Measurements from ENCODE around the gene IGSF22.

The IGSF22 gene

GRCh38 chr11:18704698-18705097, 21.3 kb downstream of the IGSF22 start:
- DNase-seq (ENCODE audit: low spot score) = no peak
- in situ Hi-C loops (cut with MboI; ENCODE audit: low sequenced_read_pairs, unreplicated experiment) = no loop called here
- TF ChIP-seq CTCF (IDR thresholded peaks at IDR 0.05; ENCODE audit: borderline replicate concordance, control extremely low read depth, extremely low read depth, insufficient read depth, missing control alignments) = no peak

GRCh38 chr11:18704045-18704645, 21.8 kb downstream of the IGSF22 start:
- no peak for TF ChIP-seq CTCF (IDR thresholded peaks at IDR 0.05; ENCODE audit: borderline replicate concordance, control extremely low read depth, extremely low read depth, insufficient read depth, missing control alignments)
- no peak for DNase-seq (ENCODE audit: low spot score)
- in situ Hi-C loops (cut with MboI; ENCODE audit: low sequenced_read_pairs, unreplicated experiment) = no loop called here

GRCh38 chr11:18703001-18703763, 22.8 kb downstream of the IGSF22 start:
- no peak for TF ChIP-seq CTCF (IDR thresholded peaks at IDR 0.05; ENCODE audit: borderline replicate concordance, control extremely low read depth, extremely low read depth, insufficient read depth, missing control alignments)
- no peak for DNase-seq (ENCODE audit: low spot score)
- in situ Hi-C loops (cut with MboI; ENCODE audit: low sequenced_read_pairs, unreplicated experiment) = no loop called here

- no peak for DNase-seq (ENCODE audit: low spot score)
- in situ Hi-C loops (cut with MboI; ENCODE audit: low sequenced_read_pairs, unreplicated experiment) = no loop called here
- no peak for TF ChIP-seq CTCF (IDR thresholded peaks at IDR 0.05; ENCODE audit: borderline replicate concordance, control extremely low read depth, extremely low read depth, insufficient read depth, missing control alignments)
Measured at GRCh38 chr11:18701614-18702216, 24.3 kb downstream of the IGSF22 start.

- TF ChIP-seq CTCF (IDR thresholded peaks at IDR 0.05; ENCODE audit: borderline replicate concordance, control extremely low read depth, extremely low read depth, insufficient read depth, missing control alignments) = no peak
- in situ Hi-C loops (cut with MboI; ENCODE audit: low sequenced_read_pairs, unreplicated experiment) = no loop called here
- no peak for DNase-seq (ENCODE audit: low spot score)
Measured at GRCh38 chr11:18700872-18701271, 25.1 kb downstream of the IGSF22 start.

GRCh38 chr11:18700375-18700774, 25.6 kb downstream of the IGSF22 start:
- in situ Hi-C loops (cut with MboI; ENCODE audit: low sequenced_read_pairs, unreplicated experiment) = no loop called here
- TF ChIP-seq CTCF (IDR thresholded peaks at IDR 0.05; ENCODE audit: borderline replicate concordance, control extremely low read depth, extremely low read depth, insufficient read depth, missing control alignments) = no peak
- DNase-seq (ENCODE audit: low spot score) = no peak

Data from GM13976 (cell line).